ENCODE data around the gene GSTP1.

DNA sequence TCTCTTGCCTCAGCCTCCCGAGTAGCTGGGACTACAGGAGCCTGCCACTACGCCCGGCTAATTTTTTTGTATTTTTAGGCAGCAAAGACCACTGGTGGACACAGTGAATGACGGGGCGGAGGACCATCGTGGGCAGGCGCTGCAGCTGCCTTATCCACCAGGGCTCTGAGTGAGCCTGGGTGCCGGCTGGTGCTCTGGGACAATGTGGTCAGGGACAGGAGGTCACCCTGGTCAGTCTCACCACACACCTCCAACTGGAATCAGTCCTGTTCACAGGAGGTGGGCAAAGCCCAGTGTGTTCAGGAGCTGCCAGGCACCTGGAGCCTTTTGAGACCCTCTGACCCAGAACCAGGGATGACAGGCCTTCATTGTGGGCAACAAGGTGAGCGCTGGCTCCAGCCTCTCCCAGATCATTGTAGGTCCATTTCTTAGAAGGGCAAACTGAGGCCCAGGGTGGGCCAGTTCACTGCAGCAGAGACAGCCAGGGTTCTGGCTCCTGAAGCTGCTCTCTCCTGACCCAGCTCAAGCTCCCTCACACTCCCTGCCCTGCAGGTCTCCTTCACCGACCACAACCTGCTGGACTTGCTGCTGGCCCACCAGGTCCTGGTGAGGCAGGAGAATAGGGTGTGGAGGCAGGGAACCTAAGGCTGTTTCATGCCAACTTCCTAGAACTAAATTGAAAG is 44.6 kb upstream of the GSTP1 start:
- TF ChIP-seq, protein P1, sequence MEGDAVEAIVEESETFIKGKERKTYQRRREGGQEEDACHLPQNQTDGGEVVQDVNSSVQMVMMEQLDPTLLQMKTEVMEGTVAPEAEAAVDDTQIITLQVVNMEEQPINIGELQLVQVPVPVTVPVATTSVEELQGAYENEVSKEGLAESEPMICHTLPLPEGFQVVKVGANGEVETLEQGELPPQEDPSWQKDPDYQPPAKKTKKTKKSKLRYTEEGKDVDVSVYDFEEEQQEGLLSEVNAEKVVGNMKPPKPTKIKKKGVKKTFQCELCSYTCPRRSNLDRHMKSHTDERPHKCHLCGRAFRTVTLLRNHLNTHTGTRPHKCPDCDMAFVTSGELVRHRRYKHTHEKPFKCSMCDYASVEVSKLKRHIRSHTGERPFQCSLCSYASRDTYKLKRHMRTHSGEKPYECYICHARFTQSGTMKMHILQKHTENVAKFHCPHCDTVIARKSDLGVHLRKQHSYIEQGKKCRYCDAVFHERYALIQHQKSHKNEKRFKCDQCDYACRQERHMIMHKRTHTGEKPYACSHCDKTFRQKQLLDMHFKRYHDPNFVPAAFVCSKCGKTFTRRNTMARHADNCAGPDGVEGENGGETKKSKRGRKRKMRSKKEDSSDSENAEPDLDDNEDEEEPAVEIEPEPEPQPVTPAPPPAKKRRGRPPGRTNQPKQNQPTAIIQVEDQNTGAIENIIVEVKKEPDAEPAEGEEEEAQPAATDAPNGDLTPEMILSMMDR (conservative IDR thresholded peaks at IDR 0.05; ENCODE audit: low read length), result no peak
- TF ChIP-seq EZH2phosphoT487 (IDR thresholded peaks at IDR 0.05; ENCODE audit: borderline replicate concordance, low read depth, low read length), result no peak

Data from OCI-LY7 (cell line).